Lower leg skin (tissue), 4 donors: Measurements from ENCODE around the gene CXCL10. TPM values are rescaled to one million over a fixed set of nuclear protein-coding genes. Genes with fewer than 3 reads are reported as not detected.

Source experiments
- DNase-seq, 2 donors: peaks; one replicate each; pipeline ENCODE4 v3.0.0-alpha.2; 2019; ENCODE audit warnings: low spot score in 2 of 2
- H3K4me3 ChIP-seq: fragments of 200-600 bp; sonication (generic); 2 replicates; pipeline ENCODE4 v1.5.1; 2017; ENCODE audit warnings: mild to moderate bottlenecking, low read depth; ENCODE audit not compliant: poor library complexity, severe bottlenecking
- POLR2A ChIP-seq, 2 donors: fragments of 450-650 bp; IDR thresholded peaks; one replicate each; pipeline ENCODE4 v1.6.1; 2016 to 2017; ENCODE audit warnings: antibody characterized with exemption in 2 of 2, mild to moderate bottlenecking in 1 of 2, moderate library complexity in 1 of 2
- WGBS, 2 donors: methylation state at CpG; one replicate each; pipeline ENCODE4 v1.1.5; 2018; 5-methylcytosine and 5-hydroxymethylcytosine counted together
- intact Hi-C: fragments of 100-400 bp; cut with DNase I; formaldehyde crosslinking; loops from one replicate; pipeline ENCODE4 v1.15.0; 2023; ENCODE audit warnings: low total_unique reads
- total RNA-seq, 4 donors: library from RNA; depleted of rRNA; stranded (reverse); fragments of >200 nt; gene quantifications; one replicate each; pipeline ENCODE4 v1.1.0, GENCODE V29; 2016
- TF ChIP-seq, protein P1 (sequence below), 3 donors: fragments of 450-650 bp; IDR thresholded peaks; one replicate each; pipeline ENCODE4 v1.5.1; 2016; ENCODE audit warnings: antibody characterized with exemption in 3 of 3, mild to moderate bottlenecking in 3 of 3, moderate library complexity in 2 of 3

CXCL10 gene
- total RNA-seq, 4 donors from 2014 or later: 0.30 to 0.64 TPM; not detected in 2

DNA sequence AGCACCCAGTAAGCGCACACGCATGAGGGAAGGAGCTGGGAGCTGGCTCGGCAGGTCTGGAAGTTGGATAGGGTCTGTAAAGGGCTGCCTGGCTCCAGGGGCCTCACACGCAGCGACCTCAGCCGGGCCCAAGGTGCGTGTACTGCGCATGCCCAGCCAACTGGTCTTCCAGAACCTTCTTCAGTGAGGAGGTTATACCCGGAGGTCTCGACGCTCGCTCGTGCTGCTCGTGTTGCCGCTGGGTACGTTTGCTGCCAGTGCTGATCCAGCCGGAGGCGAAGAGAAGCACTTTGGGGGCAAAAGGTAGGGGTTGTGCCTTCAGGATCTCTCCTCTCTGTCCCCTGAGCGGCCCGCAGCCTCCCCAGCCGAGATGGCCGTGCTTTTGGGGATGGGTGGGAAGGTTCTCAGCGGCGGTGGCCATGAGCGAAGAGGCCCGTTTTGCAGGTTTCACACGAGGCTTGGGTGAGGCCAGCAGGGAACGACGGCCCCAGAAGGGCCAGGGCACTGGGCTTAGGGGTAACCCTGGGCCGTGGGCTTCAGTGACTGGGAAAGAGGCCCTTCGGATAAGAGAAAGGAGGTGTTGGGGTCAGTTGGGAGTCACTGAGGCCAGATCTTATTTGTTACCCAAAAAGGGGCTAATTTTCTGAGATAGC is 12.2 kb downstream of the CXCL10 start:
- no peak overlapping the region for H3K4me3 ChIP-seq
- intact Hi-C loops: no loop called here
- no peak for DNase-seq
- WGBS, 2 donors: 96 to 97% methylated on average over 31 of the region's 31 CpGs
- TF ChIP-seq, protein P1, sequence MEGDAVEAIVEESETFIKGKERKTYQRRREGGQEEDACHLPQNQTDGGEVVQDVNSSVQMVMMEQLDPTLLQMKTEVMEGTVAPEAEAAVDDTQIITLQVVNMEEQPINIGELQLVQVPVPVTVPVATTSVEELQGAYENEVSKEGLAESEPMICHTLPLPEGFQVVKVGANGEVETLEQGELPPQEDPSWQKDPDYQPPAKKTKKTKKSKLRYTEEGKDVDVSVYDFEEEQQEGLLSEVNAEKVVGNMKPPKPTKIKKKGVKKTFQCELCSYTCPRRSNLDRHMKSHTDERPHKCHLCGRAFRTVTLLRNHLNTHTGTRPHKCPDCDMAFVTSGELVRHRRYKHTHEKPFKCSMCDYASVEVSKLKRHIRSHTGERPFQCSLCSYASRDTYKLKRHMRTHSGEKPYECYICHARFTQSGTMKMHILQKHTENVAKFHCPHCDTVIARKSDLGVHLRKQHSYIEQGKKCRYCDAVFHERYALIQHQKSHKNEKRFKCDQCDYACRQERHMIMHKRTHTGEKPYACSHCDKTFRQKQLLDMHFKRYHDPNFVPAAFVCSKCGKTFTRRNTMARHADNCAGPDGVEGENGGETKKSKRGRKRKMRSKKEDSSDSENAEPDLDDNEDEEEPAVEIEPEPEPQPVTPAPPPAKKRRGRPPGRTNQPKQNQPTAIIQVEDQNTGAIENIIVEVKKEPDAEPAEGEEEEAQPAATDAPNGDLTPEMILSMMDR (IDR thresholded peaks at IDR 0.05): no peak
- no peak for TF ChIP-seq POLR2A (IDR thresholded peaks at IDR 0.05)

DNA sequence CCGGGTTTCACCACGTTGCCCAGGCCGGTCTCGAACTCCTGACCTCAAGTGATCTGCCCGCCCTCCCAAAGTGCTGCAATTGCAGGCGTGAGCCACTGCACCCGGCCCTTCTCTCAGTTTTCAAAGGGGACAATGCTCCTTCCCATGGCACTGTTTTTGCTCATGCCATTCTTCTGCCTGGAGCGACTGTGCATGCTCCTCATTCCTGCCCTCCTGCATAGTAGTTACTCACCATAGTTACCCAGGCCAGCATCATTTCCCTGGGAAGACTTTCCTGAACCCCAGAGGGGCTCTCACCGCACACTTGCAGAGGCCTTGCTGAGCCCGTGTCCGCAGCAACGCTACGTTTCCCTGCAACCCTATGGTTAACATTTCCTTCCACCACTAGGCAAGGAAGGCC is 12.7 kb downstream of the CXCL10 start:
- H3K4me3 ChIP-seq: no peak overlapping the region
- no peak for TF ChIP-seq POLR2A (IDR thresholded peaks at IDR 0.05)
- TF ChIP-seq, protein P1 (IDR thresholded peaks at IDR 0.05): no peak
- DNase-seq: no peak
- 97 to 98% methylated on average over 13 of the region's 13 CpGs for WGBS, 2 donors
- intact Hi-C loops: no loop called here

DNA sequence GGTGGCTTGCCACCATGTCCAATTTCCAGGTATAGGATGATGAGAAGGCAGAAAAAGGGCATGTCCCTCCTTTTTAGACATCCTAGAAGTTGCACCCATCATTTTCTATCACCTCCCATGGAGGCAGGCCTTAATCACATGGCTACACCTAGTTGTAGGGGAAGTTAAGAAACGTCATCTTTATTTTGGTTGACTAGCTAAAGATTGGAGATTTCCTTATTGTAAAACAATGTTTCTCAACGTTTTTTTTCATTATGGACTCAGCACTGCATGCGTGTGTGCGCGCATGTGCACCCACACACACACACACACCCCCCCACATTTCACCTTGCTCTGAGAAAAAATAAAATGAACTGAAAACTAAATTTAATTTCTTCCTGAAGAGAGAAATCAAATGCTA is 14.0 kb downstream of the CXCL10 start:
- no peak overlapping the region for H3K4me3 ChIP-seq
- TF ChIP-seq, protein P1 (IDR thresholded peaks at IDR 0.05): no peak
- TF ChIP-seq POLR2A (IDR thresholded peaks at IDR 0.05): no peak
- no peak for DNase-seq
- 84 to 85% methylated on average over 5 of the region's 5 CpGs for WGBS, 2 donors
- intact Hi-C loops: no loop called here

DNA sequence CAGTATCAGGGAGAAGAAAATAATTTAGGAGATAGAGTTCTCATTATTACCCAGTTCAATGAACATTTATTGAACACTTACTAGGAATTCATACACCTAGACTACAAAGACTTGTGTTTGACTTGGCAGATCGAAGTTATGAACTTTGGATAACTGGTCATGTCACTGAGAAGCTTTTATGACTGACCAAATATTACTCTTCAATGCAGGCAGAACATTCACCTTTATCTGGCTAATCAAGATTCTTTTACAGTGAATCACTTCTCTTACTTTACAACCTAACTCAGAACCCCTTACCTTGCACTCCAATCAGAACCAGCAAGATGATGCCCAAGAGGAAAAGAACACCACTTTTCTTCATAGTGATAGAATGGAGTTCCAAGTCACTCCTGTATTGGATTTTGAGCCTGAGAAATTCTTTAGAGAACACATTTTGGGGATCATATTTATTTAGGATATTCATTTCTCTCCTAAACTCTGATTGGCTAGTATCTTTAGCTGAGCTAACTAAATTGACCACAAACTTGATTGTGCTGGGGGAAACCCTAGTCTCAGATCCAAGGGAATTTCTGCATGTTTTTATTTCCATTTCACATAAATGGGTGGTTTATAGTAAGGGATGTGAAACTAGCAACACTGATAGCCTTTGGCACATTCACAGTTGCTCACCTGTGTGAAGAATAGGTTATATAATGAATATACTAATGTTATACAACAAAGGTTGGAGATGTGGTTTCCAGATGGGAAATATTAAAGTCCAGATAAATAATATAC is 16.0 kb downstream of the CXCL10 start, which contains the start of gene CXCL9:
TSS of gene CXCL9 (minus strand) at position 421 of the 774 bp plus-strand sequence. CDS start at position 361, 60 bp downstream.
- no peak within 1 kb of the TSS for H3K4me3 ChIP-seq
- DNase-seq: no peak
- intact Hi-C loops: no loop called here
- WGBS, 2 donors: 55 to 57% methylated on average over 1 of the region's 1 CpG
- TF ChIP-seq POLR2A (IDR thresholded peaks at IDR 0.05): no peak
- TF ChIP-seq, protein P1 (IDR thresholded peaks at IDR 0.05): no peak

DNA sequence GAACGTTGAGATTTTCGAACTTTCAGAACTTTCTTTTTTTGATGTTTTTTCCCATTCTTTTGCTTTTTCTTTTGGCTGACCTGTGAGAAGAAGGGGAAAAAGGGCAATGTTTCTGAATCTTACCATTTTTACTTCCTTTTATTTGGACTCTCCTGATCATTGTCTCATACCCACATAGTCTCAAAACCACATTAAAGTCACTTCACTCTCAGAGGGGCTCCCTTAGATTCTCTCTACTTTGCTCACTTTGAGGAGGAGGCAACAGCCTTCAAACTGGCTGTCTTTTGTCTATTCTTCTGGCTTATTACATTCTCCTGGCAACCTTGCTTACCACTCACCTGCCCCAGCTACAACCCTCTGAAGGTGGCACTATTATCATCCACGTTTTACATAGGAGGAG is 19.7 kb downstream of the CXCL10 start:
- TF ChIP-seq, protein P1 (IDR thresholded peaks at IDR 0.05): no peak
- no peak for TF ChIP-seq POLR2A (IDR thresholded peaks at IDR 0.05)
- H3K4me3 ChIP-seq: no peak overlapping the region
- no peak for DNase-seq
- intact Hi-C loops: no loop called here
- 78 to 79% methylated on average over 3 of the region's 3 CpGs for WGBS, 2 donors
